ENCODE measurements around the gene GASK1A.

The GASK1A gene

GRCh38 chr3:43094381-43094780, 115.3 kb downstream of the GASK1A start:
- Histone ChIP-seq H3K4me3 (replicated peaks; ENCODE audit: low read depth, low read length) (no peak overlapping the region), H3K27me3 (replicated peaks; ENCODE audit: control insufficient read depth, insufficient read depth, low read length) (peaks cover 1% of the 10 kb centered on the region; the same call in 1 of the 2 replicates), H3K36me3 (ENCODE audit: control insufficient read depth, insufficient read depth, low read length) (no peaks in the 10 kb centered on the region)
- no peak for TF ChIP-seq CTCF (IDR thresholded peaks at IDR 0.05; ENCODE audit: insufficient read depth, low read length, poor library complexity, severe bottlenecking)
- DNase-seq (ENCODE audit: extremely low read depth, insufficient read length) = no peak

- H3K4me3 ChIP-seq (replicated peaks; ENCODE audit: low read depth, low read length) = no peak overlapping the region
- TF ChIP-seq CTCF (IDR thresholded peaks at IDR 0.05; ENCODE audit: insufficient read depth, low read length, poor library complexity, severe bottlenecking) = no peak
- peaks cover 1% of the 10 kb centered on the region; the same call in 1 of the 2 replicates for H3K27me3 ChIP-seq (replicated peaks; ENCODE audit: control insufficient read depth, insufficient read depth, low read length)
- DNase-seq (ENCODE audit: extremely low read depth, insufficient read length) = no peak
- H3K36me3 ChIP-seq (ENCODE audit: control insufficient read depth, insufficient read depth, low read length) = no peaks in the 10 kb centered on the region
These were observed 115.7 kb downstream of the GASK1A start for GRCh38 chr3:43094851-43095250.

GRCh38 chr3:43095370-43095769, 116.3 kb downstream of the GASK1A start:
- no peaks in the 10 kb centered on the region for H3K36me3 ChIP-seq (ENCODE audit: control insufficient read depth, insufficient read depth, low read length)
- DNase-seq (ENCODE audit: extremely low read depth, insufficient read length) = no peak

GRCh38 chr3:43096761-43097160, 117.7 kb downstream of the GASK1A start:
- no peak for TF ChIP-seq CTCF (IDR thresholded peaks at IDR 0.05; ENCODE audit: insufficient read depth, low read length, poor library complexity, severe bottlenecking)
- no peak for DNase-seq (ENCODE audit: extremely low read depth, insufficient read length)
- no peaks in the 10 kb centered on the region for H3K36me3 ChIP-seq (ENCODE audit: control insufficient read depth, insufficient read depth, low read length)
- no peak overlapping the region for H3K4me3 ChIP-seq (replicated peaks; ENCODE audit: low read depth, low read length)
- H3K27me3 ChIP-seq (replicated peaks; ENCODE audit: control insufficient read depth, insufficient read depth, low read length) = peaks cover 1% of the 10 kb centered on the region; the same call in 1 of the 2 replicates

More at GRCh38 chr3:43095370-43095769, 116.3 kb downstream of the GASK1A start:
- TF ChIP-seq CTCF (IDR thresholded peaks at IDR 0.05; ENCODE audit: insufficient read depth, low read length, poor library complexity, severe bottlenecking) = no peak
- Histone ChIP-seq H3K4me3 (replicated peaks; ENCODE audit: low read depth, low read length) (no peak overlapping the region), H3K27me3 (replicated peaks; ENCODE audit: control insufficient read depth, insufficient read depth, low read length) (peaks cover 1% of the 10 kb centered on the region; the same call in 1 of the 2 replicates)

- peaks cover 1% of the 10 kb centered on the region; the same call in 1 of the 2 replicates for H3K27me3 ChIP-seq (replicated peaks; ENCODE audit: control insufficient read depth, insufficient read depth, low read length)
- no peak for DNase-seq (ENCODE audit: extremely low read depth, insufficient read length)
- no peak overlapping the region for H3K4me3 ChIP-seq (replicated peaks; ENCODE audit: low read depth, low read length)
- H3K36me3 ChIP-seq (ENCODE audit: control insufficient read depth, insufficient read depth, low read length) = no peaks in the 10 kb centered on the region
- no peak for TF ChIP-seq CTCF (IDR thresholded peaks at IDR 0.05; ENCODE audit: insufficient read depth, low read length, poor library complexity, severe bottlenecking)
These were observed 118.4 kb downstream of the GASK1A start for GRCh38 chr3:43097400-43098080.
